HCT116 (cell line): ENCODE measurements around the gene PDCD2L. TPM values are rescaled to one million over a fixed set of nuclear protein-coding genes. Genes with fewer than 3 reads are reported as not detected.

Experiments
- ATAC-seq: fragments of 200-7000 bp; cut with Tn5 transposase; 2 replicates; pipeline ENCODE4 v1.9.1; 2020; ENCODE audit warnings: mild to moderate bottlenecking, moderate library complexity
- BruUV-seq: library from RNA; stranded (reverse); fragments of 400-500 nt; replicated peaks from 2 replicates; lab custom pipeline; 2021; lab: Mats Ljungman, UMichigan
- CTCF ChIA-PET: fragments of 300-600 bp; sonication (Branson Sonifier 250); formaldehyde crosslinking; loops from one replicate; lab custom pipeline; 2021; ENCODE audit warnings: antibody characterized with exemption; lab: Charles Lee
- POLR2A ChIA-PET: fragments of 300-600, 350-600 bp; sonication (Branson Sonifier 250); formaldehyde crosslinking; loops from one replicate; lab custom pipeline; 2021; ENCODE audit warnings: antibody characterized with exemption; lab: Charles Lee
- RAD21 ChIA-PET, 2 experiments: fragments of 300-600 bp; sonication (Branson Sonifier 250); formaldehyde crosslinking; loops; one replicate each; lab custom pipeline; 2023; ENCODE audit warnings: low total read pairs in 2 of 2; ENCODE audit not compliant: uncharacterized antibody in 2 of 2, unreplicated experiment in 2 of 2, low non-redundant PET in 1 of 2; lab: Charles Lee
- DNase-seq: peaks from one replicate; pipeline ENCODE4 v3.0.0-alpha.2; 2010; ENCODE audit warnings: low read depth, low spot score
- H2AFZ ChIP-seq: fragments of 200-600 bp; shearing (Covaris generic), sonication (generic); 2 replicates; pipeline ENCODE4 v1.6.1; 2017; ENCODE audit warnings: low read depth, mixed run types, mixed read lengths, antibody characterized with exemption, low read length; ENCODE audit not compliant: poor library complexity, severe bottlenecking
- H3K27ac ChIP-seq: 2 replicates; pipeline ENCODE4 v1.5.1; 2012; ENCODE audit warnings: low read depth, low read length
- H3K27me3 ChIP-seq: fragments of 200-600 bp; sonication (generic); 2 replicates; pipeline ENCODE4 v1.6.1; 2016; ENCODE audit warnings: mixed run types, low read length, mixed read lengths; ENCODE audit not compliant: insufficient read depth
- H3K36me3 ChIP-seq, 2 experiments: fragments of 200-500 bp in 1 of 2; fragments of 200-600 bp in 1 of 2; sonication (Bioruptor generic) in 1 of 2; sonication (generic) in 1 of 2; 2 replicates each; pipeline versions ENCODE4 v1.5.1 to v1.6.1; 2014 to 2016; ENCODE audit warnings: low read length in 2 of 2, inconsistent platforms in 1 of 2, mixed read lengths in 1 of 2, mixed run types in 1 of 2; ENCODE audit not compliant: insufficient read depth in 2 of 2, control insufficient read depth in 1 of 2
- H3K4me1 ChIP-seq, 2 experiments: fragments of 200-600 bp in 1 of 2; sonication (generic) in 1 of 2; 2 replicates each; pipeline versions ENCODE4 v1.5.1 to v1.6.1; 2012 to 2017; ENCODE audit warnings: low read length in 2 of 2, inconsistent platforms in 1 of 2, mild to moderate bottlenecking in 1 of 2, mixed read lengths in 1 of 2, mixed run types in 1 of 2, moderate library complexity in 1 of 2; ENCODE audit not compliant: insufficient read depth in 2 of 2, control insufficient read depth in 1 of 2
- H3K4me2 ChIP-seq: fragments of 200-600 bp; sonication (generic); 2 replicates; pipeline ENCODE4 v1.6.1; 2017; ENCODE audit warnings: mixed run types, low read length, mixed read lengths
- H3K4me3 ChIP-seq, 2 experiments: fragments of 200-600 bp in 1 of 2; sonication (generic) in 1 of 2; replicated peaks in 1 of 2; 2 replicates each; pipeline ENCODE4 v1.5.1; 2011 to 2016; ENCODE audit warnings: low read length in 2 of 2, control low read depth in 1 of 2, low read depth in 1 of 2, mild to moderate bottlenecking in 1 of 2, mixed read lengths in 1 of 2, mixed run types in 1 of 2
- H3K79me2 ChIP-seq: fragments of 200-600 bp; sonication (generic); 2 replicates; pipeline ENCODE4 v1.6.1; 2017; ENCODE audit warnings: mild to moderate bottlenecking, mixed run types, low read length, moderate library complexity, mixed read lengths; ENCODE audit not compliant: insufficient read depth
- H3K9ac ChIP-seq: fragments of 200-600 bp; sonication (generic); 2 replicates; pipeline ENCODE4 v1.6.1; 2016; ENCODE audit warnings: low read length, mixed read lengths
- H3K9me2 ChIP-seq: fragments of 200-600 bp; sonication (generic), shearing (Covaris generic); 2 replicates; pipeline ENCODE4 v1.6.1; 2017; ENCODE audit warnings: mixed run types, mild to moderate bottlenecking, moderate library complexity; ENCODE audit not compliant: insufficient read depth
- H3K9me3 ChIP-seq, 2 experiments: fragments of 200-500 bp in 1 of 2; fragments of 200-600 bp in 1 of 2; sonication (Bioruptor generic) in 1 of 2; sonication (generic) in 1 of 2; 2 replicates each; pipeline ENCODE4 v1.6.1; 2014 to 2017; ENCODE audit warnings: low read length in 2 of 2, mixed read lengths in 2 of 2, inconsistent platforms in 1 of 2, low read depth in 1 of 2, mild to moderate bottlenecking in 1 of 2, mixed run types in 1 of 2, moderate library complexity in 1 of 2; ENCODE audit not compliant: control insufficient read depth in 1 of 2, insufficient read depth in 1 of 2
- H4K20me1 ChIP-seq: fragments of 200-600 bp; sonication (generic), shearing (Covaris generic); 2 replicates; pipeline ENCODE4 v1.6.1; 2017; ENCODE audit warnings: mixed run types, mild to moderate bottlenecking, moderate library complexity; ENCODE audit not compliant: insufficient read depth
- ATF3 ChIP-seq: IDR thresholded peaks from 2 replicates; pipeline ENCODE4 v1.6.1; 2012
- CBX3 ChIP-seq: IDR thresholded peaks from 2 replicates; pipeline ENCODE4 v1.6.1; 2012; ENCODE audit warnings: low read depth
- CEBPB ChIP-seq: IDR thresholded peaks from 2 replicates; pipeline ENCODE4 v1.6.1; 2012; ENCODE audit warnings: low read depth
- EZH2 ChIP-seq: fragments of 200-600 bp; sonication (generic); IDR thresholded peaks from 2 replicates; pipeline ENCODE4 v1.6.1; 2017; ENCODE audit warnings: antibody characterized with exemption, mixed run types
- MAX ChIP-seq: IDR thresholded peaks from 2 replicates; pipeline ENCODE4 v1.6.1; 2012
- POLR2A ChIP-seq: IDR thresholded peaks from 2 replicates; pipeline ENCODE4 v1.7.0; 2011; ENCODE audit warnings: borderline replicate concordance; ENCODE audit not compliant: insufficient read depth, insufficient read length; ENCODE audit errors: extremely low read depth
- RAD21 ChIP-seq: IDR thresholded peaks from 2 replicates; pipeline ENCODE4 v1.6.1; 2012; ENCODE audit warnings: low read depth, mild to moderate bottlenecking
- SRF ChIP-seq: IDR thresholded peaks from 2 replicates; pipeline ENCODE4 v1.6.1; 2012; ENCODE audit warnings: low read depth
- TCF7L2 ChIP-seq: IDR thresholded peaks from 2 replicates; pipeline ENCODE4 v1.7.0; 2011; ENCODE audit warnings: borderline replicate concordance, inconsistent platforms; ENCODE audit not compliant: insufficient read depth, insufficient read length; ENCODE audit errors: extremely low read depth
- YY1 ChIP-seq: IDR thresholded peaks from 2 replicates; pipeline ENCODE4 v1.6.1; 2011; ENCODE audit warnings: low read length, low read depth, moderate library complexity, mild to moderate bottlenecking; ENCODE audit not compliant: insufficient replicate concordance; ENCODE audit errors: extremely low read depth
- intact Hi-C: fragments of 100-400 bp; cut with micrococcal nuclease; formaldehyde crosslinking; loops from 2 replicates; pipeline ENCODE4 v1.10.0; 2022
- total RNA-seq: library from RNA; stranded (reverse); gene quantifications from one replicate; pipeline ENCODE4 v1.2.1, GENCODE V29; 2021; ENCODE audit not compliant: unreplicated experiment
- TF ChIP-seq, protein P1 (sequence below): IDR thresholded peaks from 2 replicates; pipeline ENCODE4 v1.6.1; 2012; ENCODE audit warnings: low read depth

PDCD2L gene
- total RNA-seq, 1 experiment from 2014 or later = 30.0 TPM

DNA sequence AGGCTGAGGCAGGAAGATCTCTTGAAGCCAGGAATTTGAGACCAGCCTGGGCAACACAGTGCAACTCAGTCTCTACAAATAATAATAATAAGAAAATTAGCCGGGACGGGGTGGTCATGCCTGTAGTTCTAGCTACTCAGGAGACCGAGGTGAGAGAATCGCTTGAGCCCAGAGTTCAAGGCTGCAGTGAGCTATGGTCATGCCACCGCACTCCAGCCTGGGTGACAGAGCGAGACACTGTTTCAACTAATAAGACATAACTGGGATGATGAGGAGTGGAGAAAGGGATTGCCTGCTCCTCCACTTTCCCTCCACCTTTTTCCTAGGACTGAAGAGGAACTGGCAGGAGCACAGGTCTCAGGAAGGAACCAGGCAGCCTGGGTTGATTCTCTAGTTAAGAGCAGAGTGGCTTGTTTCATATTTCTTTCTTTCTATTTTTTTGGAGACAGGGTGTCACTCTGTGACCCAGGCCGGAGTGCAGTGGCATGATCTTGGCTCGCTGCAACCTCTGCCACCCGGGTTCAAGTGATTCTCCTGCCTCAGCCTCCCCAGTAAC is 43.8 kb upstream of the PDCD2L start (continued):
- TF ChIP-seq CEBPB = no peak
- TF ChIP-seq, all 23 proteins: peak for 0

GRCh38 chr19:34362679-34363069 is 41.5 kb upstream of the PDCD2L start:
- no peak for DNase-seq
- Histone ChIP-seq H3K4me2 (no peak overlapping the region), H3K4me1 (peaks cover 29 to 52% of the 10 kb centered on the region in 2 experiments), H3K4me3 (no peak overlapping the region), H3K9ac (no peak overlapping the region), H4K20me1 (no peaks in the 10 kb centered on the region), H3K9me2 (no peaks in the 10 kb centered on the region), H2AFZ (no peak overlapping the region), H3K79me2 (peaks cover 27% of the 10 kb centered on the region), H3K27ac (no peak overlapping the region), H3K27me3 (no peaks in the 10 kb centered on the region), H3K9me3 (no peaks in the 10 kb centered on the region), H3K36me3 (peaks cover 10 to 15% of the 10 kb centered on the region in 2 experiments; a peak in 3 of 4 replicates)
- ATAC-seq = no peak
- BruUV-seq = no TSS peak
- TF ChIP-seq SRF (no peak), RAD21 (no peak), POLR2A (no peak), EZH2 (no peak), CBX3 (no peak), ATF3 (no peak), YY1 (no peak), MAX (no peak), TCF7L2 (no peak)
- TF ChIP-seq, protein P1, sequence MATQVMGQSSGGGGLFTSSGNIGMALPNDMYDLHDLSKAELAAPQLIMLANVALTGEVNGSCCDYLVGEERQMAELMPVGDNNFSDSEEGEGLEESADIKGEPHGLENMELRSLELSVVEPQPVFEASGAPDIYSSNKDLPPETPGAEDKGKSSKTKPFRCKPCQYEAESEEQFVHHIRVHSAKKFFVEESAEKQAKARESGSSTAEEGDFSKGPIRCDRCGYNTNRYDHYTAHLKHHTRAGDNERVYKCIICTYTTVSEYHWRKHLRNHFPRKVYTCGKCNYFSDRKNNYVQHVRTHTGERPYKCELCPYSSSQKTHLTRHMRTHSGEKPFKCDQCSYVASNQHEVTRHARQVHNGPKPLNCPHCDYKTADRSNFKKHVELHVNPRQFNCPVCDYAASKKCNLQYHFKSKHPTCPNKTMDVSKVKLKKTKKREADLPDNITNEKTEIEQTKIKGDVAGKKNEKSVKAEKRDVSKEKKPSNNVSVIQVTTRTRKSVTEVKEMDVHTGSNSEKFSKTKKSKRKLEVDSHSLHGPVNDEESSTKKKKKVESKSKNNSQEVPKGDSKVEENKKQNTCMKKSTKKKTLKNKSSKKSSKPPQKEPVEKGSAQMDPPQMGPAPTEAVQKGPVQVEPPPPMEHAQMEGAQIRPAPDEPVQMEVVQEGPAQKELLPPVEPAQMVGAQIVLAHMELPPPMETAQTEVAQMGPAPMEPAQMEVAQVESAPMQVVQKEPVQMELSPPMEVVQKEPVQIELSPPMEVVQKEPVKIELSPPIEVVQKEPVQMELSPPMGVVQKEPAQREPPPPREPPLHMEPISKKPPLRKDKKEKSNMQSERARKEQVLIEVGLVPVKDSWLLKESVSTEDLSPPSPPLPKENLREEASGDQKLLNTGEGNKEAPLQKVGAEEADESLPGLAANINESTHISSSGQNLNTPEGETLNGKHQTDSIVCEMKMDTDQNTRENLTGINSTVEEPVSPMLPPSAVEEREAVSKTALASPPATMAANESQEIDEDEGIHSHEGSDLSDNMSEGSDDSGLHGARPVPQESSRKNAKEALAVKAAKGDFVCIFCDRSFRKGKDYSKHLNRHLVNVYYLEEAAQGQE = no peak
- ChIA-PET POLR2A (no interaction called here), RAD21 (no interaction called here), CTCF (no interaction called here)
- intact Hi-C loops = no loop called here
